SIG-M5 (cell line): Measurements from ENCODE around the gene NUDT9.
A peak's percentile ranks its signal among the peaks of the same experiment; 100 is the strongest.
"Not testable (repeated sequence)": the region's sequence is repeated elsewhere in the genome, so short reads cannot be mapped to it uniquely, and the experiment has no call there.

ENCODE experiments used
- DNase-seq: peaks from one replicate; lab custom pipeline; 2025; lab: John Stamatoyannopoulos, UW

Gene NUDT9, protein sequence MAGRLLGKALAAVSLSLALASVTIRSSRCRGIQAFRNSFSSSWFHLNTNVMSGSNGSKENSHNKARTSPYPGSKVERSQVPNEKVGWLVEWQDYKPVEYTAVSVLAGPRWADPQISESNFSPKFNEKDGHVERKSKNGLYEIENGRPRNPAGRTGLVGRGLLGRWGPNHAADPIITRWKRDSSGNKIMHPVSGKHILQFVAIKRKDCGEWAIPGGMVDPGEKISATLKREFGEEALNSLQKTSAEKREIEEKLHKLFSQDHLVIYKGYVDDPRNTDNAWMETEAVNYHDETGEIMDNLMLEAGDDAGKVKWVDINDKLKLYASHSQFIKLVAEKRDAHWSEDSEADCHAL

DNA sequence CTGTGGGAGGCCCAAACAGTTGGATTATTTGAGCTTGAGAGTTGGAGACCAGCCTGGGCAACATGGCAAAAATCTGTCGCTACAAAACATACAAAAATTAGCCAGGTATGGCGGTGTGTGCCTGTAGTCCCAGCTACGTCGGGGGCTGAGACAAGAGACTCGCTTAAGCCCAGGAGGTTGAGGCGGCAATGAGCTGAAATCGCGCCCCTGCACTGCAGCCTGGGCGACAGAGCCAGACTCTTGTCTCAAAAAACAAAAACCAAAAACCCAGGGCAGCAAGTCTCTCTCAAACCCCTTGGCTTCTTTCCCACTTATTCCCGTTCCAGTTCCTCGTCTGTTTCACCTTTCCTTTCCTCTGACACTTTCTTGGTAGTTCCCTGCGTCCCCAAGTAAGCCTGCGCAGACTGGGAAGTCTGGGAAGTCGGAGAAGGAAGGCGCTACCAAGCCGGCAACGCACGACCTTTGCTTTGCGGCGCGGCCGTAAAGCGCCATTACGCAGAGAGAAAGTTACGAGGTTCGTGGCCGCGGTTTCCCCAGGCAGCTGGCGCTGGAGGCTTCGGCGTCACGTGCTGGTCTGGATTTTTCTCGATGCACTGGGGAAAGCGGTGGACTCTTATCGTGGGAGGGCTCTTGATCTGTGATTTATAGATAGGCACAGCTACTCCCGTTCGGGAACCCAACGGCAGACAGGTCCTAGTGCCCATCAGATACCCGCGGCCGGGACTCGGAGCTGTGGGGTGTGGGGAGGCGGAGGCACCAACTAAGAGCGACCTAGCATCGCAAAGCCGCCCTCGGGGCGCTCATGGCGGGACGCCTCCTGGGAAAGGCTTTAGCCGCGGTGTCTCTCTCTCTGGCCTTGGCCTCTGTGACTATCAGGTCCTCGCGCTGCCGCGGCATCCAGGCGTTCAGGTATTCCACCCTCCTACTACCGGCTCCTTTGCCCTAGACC is at the start of gene NUDT9:
TSS of gene NUDT9 (plus strand) at position 470 of the 949 bp plus-strand sequence. CDS start at position 803, 333 bp downstream.
- DNase-seq, result peak; percentile 6

DNA sequence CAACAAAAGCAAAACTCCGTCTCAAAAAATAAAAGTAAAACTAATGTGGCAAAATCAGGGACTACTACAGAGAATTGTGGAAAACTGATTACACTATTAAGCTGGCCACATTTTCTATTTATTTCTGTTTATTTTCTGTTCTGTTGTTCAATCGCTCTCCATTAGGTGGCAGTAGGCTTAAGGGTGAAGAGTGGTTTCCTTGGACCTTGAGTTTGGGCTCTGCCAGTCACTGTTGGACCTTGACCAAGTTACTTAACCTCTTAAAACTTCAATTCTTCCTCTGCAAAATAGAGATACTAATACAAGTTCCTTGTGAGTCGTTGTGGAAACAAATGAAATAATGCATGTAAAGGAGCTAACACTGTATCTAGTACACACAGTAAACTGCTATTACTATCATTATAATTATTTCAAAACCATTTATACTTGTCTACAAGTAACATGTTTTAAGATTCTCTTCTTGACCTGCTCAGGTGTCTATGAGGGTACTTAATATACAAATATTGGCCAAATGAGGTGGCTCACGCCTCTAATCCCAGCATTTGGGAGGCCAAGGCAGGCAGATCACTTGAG is 46.6 kb upstream of the NUDT9 start:
- DNase-seq, result no peak

DNA sequence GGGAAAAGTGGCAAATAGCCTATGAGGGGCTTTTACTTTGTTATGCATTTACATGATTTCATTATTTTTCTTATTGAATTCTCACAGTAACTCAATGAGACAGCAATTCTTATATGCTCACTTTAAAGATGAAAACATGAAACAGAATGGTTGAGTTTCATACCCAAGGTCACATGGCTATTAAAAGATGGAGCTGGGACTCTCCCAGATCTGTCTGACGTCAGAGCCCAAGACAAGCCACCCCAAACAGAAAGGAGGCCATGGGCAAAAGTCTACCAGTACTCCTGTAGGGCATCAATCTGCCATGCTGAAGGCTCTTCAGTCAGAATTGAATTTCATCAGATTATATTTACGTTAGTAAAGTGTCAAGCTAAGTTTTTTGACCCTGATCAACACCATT is 44.6 kb upstream of the NUDT9 start:
- no peak for DNase-seq

DNA sequence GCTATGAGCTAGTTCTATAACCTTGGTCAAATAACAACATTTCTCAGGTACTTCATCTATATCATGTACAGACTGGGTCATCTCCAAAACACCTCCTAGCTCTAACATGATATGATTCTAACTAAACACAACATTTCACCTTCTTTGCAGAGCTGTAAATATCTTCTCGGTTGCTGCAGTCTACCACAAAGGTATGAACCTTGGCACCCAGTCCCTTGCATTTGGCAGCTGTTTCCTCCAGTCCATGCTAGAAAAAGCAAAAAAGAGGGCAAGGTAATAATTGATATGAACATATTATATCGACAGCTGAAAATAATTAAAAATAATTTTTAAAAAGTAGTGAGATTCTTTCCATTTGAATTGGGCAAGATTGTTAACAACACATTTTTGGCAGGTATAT is 40.3 kb upstream of the NUDT9 start:
- no peak for DNase-seq

DNA sequence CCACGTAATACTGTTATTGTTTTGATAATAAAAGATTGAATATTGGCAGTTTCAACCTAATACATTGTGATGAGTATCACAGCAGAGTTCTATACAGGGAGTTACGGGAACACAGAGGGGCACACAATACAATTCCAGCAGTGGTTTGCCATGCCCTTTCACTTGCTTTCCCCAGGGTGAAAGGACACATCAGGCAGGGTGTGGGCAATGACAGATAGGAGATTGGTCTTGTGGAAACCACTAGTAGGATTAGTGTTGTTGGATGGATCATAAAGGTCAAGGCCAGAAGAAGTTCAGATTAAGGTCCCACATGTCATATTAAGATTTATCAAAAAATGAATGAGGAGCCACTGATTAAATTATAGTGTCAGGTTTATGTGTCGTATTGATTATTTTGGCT is 39.4 kb upstream of the NUDT9 start:
- DNase-seq, result no peak

DNA sequence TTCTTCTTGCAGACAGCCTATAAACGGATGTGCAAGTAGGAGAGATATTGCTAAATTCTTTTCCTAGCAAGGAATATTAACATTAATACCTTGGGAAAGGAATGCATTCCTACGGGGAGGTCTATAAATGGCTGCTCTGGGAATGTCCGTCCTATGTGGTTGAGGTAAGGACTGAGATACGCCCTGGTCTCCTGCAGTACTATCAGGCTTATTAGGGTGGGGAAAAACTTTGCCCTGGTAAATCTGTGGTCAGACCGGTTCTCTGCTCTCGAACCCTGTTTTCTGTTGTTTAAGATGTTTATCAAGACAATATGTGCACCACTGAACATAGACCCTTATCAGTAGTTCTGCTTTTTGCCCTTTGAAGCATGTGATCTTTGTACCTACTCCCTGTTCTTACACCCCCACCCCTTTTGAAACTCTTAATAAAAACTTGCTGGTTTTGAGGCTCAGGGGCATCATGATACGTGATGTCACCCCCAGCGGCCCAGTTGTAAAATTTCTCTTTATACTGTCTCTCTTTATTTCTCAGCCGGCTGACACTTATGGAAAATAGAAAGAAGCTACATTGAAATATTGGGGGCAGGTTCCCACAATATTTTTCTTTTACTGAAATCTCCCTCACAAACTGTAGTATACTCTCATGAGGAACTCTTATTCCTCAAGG is 37.8 kb upstream of the NUDT9 start:
- DNase-seq, result not testable (repeated sequence)

DNA sequence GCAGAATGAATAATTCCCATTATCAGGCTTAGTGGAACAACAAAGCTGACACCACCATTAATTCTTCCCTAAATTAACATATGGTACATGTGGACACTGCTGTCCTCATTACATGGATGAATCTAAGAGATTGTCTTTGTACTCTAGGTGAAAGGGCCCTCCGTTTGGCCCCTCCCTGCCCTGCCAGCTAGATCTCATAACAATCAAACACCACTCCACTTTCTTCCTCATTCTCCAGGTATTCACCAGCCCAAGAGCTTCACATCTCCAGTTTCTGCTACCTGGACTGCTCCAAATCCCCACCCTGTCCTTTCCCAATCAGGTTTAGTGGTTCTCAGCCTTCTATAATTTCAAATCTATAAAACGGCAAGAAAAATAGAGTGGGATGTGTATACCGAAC is 35.1 kb upstream of the NUDT9 start:
- no peak for DNase-seq

DNA sequence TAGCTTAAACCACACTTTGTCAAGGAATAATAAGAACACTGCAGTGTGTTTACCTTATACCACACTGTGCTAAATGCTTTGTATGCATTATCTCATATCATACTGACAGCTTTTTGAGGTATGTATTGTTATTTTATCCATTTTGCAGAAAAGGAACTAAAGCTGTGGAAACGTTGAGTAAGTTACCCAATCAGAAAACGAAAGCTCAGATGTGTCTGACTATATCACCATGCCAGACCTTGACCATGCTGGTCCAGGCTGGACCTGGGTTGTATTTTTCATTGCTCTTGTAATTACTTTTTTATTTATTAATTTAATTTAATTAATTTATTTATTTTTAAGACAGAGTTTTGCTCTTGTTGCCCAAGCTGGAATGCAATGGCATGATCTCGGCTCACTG is 33.5 kb upstream of the NUDT9 start:
- no peak for DNase-seq

DNA sequence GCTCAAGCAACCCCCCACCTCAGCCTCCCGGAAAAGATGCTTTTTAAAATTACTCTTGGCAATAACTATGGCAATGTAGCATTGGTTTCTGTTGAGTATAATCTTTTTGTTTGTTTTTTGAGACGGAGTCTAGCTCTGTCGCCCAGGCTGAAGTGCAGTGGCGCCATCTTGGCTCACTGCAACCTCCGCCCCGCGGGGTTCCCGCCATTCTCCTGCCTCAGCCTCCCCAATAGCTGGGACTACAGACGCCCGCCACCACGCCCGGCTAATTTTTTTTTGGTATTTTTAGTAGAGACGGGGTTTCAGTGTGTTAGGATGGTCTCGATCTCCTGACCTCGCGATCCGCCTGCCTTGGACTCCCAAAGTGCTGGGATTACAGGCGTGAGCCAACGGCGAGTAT is 32.3 kb upstream of the NUDT9 start:
- DNase-seq, result not testable (repeated sequence)

DNA sequence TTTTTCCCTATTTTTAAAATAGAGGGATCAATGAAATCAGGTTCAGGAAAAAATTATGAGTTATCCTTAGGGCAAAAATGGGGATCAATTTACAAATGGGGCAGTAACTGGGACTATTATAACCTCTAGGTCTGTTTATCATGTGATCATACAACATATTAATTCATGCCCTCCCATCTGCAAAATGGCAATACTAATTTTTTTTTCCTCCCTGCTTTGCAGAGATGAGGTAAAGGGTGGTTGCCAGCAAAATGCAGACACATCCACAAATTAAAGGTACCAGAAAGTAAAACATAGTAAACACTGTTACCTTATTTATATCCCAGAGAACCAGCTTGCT is 31.9 kb upstream of the NUDT9 start:
- DNase-seq, result no peak

DNA sequence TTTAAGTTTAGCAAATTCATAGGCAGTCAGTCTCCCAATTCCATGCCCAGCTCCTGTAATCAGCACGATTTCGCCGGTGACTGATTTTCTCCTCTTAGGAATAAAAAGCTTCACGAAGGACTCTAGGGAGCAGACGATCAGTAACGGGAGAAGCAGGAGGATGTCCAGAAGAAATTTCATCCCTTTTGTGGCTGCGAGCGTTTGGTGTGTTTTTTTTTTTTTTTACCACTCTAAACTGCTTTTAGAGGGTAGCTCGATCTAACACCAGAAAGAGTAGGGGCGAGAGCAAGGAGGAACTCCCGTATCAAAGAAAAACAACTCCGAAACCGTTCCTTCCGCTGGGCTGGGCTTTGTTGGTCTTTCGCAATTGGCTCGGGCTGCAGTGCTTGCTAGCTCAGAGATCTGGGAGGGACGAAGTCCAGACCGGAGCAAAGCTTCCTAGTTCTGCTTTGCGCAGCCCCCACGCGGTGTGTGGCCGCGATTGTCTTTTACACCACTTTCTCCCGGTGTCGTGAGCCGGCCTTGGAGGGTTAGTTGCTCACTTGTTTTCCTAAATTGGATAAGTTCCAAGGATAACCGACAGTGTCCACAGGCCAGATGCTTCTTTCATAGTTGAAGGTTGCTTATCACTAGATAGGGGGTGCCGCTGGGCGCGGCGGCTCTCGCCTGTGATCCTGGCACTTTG is 31.3 kb upstream of the NUDT9 start, which contains the start of gene HSD17B11:
TSS of gene HSD17B11 (minus strand) at position 298 of the 685 bp plus-strand sequence. CDS start at position 180, 118 bp downstream.
- peak; percentile 85 for DNase-seq

DNA sequence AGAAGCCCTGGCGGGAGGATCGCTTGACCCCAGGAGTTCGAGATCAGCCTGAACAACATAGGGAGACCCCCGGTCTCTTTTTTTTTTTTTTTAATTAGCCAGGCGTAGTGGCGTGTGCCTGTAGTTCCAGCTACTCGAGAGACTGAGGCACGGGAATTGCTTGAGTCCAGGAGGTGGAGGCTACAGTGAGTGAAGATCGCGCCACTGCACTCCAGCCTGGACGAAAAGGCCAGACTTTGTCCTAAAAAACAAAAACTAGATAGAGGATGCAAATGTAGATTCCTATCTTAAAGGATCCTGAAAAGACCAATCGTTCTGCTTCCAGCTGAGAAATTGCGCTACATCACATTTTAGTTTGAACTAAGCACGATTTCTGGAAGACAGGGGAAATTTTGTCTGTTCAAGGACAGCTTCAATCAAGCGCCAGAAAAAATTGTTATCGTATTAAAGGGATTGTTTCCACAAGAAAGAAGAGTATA is 30.8 kb upstream of the NUDT9 start:
- no peak for DNase-seq

DNA sequence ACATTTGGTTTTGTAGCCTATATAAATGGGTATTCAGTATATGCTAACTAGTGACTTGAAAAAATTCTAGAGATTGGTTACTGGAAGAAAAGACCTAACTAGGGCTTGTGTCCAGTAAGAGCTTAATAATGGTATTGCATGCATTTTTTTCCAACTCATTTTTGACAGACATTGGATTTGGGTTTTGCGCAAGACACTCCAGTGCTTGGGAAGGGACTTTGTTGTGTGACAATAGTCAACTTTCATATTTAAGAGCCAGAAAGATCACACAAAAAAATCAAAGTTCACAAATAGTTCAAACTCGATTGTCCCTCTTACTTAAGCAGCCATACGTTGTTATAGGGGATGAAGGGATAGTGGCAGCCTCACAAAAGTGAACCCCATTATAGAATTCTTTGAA is 30.2 kb upstream of the NUDT9 start:
- DNase-seq, result no peak

DNA sequence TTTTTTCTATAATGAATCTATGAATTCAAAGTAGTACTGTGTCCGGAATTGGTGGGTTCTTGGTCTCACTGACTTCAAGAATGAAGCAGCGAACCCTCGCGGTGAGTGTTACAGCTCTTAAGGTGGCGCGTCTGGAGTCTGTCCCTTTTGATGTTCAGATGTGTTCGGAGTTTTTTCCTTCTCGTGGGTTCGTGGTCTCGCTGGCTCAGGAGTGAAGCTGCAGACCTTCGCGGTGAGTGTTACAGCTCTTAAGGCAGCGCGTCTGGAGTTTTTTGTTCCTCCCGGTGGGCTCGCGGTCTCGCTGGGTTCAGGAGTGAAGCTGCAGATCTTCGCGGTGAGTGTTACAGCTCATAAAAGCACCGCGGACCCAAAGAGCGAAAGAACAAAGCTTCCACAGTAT is 27.3 kb upstream of the NUDT9 start:
- DNase-seq, result not testable (repeated sequence)

DNA sequence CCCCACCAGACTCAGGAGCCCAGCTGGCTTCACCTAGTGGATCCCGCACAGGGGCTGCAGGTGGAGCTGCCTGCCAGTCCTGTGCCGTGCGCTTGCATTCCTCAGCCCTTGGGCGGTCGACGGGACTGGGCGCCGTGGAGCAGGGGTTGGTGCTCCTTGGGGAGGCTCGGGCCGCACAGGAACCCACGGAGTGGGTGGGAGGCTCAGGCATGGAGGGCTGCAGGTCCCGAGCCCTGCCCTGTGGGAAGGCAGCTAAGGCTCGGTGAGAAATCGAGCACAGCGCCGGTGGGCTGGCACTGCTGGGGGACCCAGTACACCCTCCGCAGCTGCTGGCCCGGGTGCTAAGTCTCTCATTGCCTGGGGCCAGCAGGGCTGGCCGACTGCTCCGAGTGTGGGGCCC is 26.5 kb upstream of the NUDT9 start:
- not testable (repeated sequence) for DNase-seq

DNA sequence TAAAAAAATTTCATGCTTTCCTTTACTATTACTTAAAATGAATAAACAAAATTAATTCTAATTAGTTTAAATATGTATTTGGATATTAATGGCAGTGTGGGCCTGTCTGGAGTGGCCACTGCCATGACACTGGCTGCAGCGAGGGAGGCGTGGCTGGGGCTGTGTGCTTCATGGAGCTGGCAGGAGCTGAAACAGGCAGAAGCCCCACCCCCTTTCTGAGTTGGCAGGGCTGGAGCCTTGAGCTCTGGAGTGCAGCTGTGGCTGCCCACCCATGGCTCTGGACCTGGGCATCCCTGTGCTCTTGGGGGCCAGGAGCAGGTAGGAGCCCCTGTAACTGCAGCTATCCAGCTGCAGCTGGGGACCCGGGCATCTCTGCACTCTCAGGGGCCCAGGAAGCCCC is 23.2 kb upstream of the NUDT9 start:
- no peak for DNase-seq

DNA sequence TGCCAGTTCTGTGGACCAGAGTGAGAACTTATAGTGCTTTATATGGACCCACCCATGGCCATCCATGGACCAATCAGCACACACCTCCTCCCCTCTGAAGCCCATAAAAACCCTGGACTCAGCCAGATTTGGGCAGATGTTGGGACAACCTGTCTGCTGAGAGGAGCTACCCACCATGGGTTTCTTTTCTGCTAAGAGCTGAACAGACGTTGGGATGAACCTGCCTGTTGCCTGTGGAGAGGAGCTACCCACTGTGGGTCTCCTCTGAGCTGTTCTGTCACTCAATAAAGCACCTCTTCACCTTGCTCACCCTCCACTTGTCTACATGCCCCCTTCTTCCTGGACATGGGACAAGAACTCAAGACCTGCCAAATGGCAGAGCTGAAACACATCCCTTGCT is 22.4 kb upstream of the NUDT9 start:
- DNase-seq, result no peak

DNA sequence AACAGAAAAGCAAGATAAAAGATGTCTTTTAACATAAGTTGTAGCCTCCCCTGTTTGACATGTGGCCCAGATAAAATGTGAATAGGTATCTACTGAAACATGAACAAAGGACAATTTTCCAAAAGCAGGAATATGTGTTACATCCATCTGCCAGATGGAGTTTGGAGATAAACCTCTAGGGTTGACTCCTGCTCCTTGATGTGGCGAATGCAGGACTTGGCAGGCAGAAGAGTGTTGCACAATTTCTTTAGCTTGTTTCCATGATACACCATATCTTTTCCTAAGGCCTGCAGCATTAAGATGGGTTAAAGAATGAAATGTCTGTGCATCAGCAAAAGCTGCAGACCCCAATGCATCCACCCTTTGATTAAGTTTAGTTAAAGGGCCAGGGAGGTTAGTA is 18.6 kb upstream of the NUDT9 start:
- not testable (repeated sequence) for DNase-seq

DNA sequence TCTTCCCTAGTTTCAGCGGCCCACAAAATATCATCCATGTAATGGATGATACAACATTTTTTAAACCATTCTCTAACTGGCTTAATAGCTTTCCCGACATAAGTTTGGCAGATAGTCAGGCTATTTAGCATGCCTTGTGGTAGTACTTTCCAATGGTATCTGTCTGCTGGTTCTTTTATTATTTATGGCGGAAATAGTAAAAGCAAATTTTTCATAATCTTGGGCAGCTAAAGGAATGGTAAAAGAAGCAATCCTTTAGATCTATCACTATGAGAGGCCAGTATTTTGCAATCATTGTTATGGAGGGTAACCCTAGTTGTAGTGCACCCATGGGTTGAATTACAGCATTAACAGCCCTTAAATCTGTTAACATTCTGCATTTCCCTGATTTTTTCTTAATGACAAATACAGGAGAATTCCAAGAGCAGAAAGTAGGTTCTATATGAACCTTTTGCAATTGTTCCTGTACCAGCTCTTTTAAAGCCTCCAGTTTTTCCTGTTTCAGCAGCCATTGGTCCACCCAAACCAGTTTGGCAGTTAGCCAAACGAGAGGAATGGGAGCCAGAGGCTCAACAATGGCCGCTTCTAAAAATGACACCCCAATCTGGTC is 17.1 kb upstream of the NUDT9 start:
- DNase-seq, result no peak

DNA sequence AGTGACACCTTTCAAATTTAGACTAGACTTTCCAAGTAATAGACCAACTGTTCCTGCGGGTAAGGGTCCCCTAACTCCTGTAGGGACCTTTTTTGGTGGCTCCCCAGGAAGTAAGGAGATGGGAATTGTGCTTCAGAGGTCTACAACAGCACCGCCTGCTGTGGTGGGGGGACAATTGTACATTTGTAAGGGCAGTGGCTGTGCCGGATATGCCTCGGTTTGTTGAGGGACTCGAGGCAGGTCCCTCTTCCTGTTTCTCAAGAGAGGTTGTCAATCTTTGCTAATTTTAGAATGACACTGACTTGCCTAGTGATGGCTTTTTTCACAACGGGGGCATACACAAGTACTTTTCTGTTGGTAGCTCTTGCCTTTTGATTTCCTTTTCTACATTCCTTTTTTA is 15.9 kb upstream of the NUDT9 start:
- DNase-seq, result no peak

DNA sequence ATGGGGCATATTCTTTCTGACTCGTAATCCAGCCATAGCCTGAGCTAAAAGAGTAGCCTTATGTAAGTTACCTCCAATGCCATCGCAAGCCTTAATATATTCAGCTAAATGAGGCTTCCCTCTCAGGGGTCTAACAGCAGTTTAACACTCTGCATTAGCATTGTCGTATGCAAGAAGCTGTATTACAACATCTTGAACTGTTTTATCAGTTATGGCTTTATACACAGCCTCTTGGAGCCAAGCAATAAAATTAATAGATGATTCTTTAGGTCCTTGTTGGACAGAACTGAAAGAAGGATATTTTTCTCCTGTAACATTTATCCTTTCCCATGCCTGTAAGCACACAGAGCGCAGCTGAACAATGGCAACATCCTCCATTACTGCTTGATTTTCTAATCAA is 15.5 kb upstream of the NUDT9 start:
- DNase-seq, result not testable (repeated sequence)
